ENCODE data around the gene CYP2F1. TPM values are rescaled to one million over a fixed set of nuclear protein-coding genes. Genes with fewer than 3 reads are reported as not detected.

The CYP2F1 gene
- total and polyA plus RNA-seq, 5 donors = not detected

GRCh38 chr19:41156207-41156606, 42.0 kb downstream of the CYP2F1 start:
- no peaks in the 10 kb centered on the region for H3K9me3 ChIP-seq (ENCODE audit: control insufficient read depth, low read length)
- 79% methylated on average over 2 of the region's 2 CpGs for WGBS
- no peaks in the 10 kb centered on the region for H3K27me3 ChIP-seq (ENCODE audit: control insufficient read depth, insufficient read depth)
- no peaks in the 10 kb centered on the region for H3K4me1 ChIP-seq (ENCODE audit: control insufficient read depth, insufficient read depth, low read length)
- intact Hi-C loops (cut with DNase I) = no loop called here
- H3K27ac ChIP-seq (ENCODE audit: low read length) = no peak overlapping the region
- no peak overlapping the region for H3K4me3 ChIP-seq (ENCODE audit: low read length)
- ATAC-seq (no peak), DNase-seq (no peak)

GRCh38 chr19:41159881-41160280, 45.6 kb downstream of the CYP2F1 start:
- Histone ChIP-seq H3K9me3 (ENCODE audit: control insufficient read depth, low read length) (no peaks in the 10 kb centered on the region), H3K4me3 (ENCODE audit: low read length) (no peak overlapping the region), H3K4me1 (ENCODE audit: control insufficient read depth, insufficient read depth, low read length) (no peaks in the 10 kb centered on the region), H3K27ac (ENCODE audit: low read length) (no peak overlapping the region), H3K27me3 (ENCODE audit: control insufficient read depth, insufficient read depth) (no peaks in the 10 kb centered on the region)
- WGBS = 73% methylated on average over 2 of the region's 2 CpGs
- ATAC-seq (no peak), DNase-seq (no peak)
- intact Hi-C loops (cut with DNase I) = no loop called here

DNA sequence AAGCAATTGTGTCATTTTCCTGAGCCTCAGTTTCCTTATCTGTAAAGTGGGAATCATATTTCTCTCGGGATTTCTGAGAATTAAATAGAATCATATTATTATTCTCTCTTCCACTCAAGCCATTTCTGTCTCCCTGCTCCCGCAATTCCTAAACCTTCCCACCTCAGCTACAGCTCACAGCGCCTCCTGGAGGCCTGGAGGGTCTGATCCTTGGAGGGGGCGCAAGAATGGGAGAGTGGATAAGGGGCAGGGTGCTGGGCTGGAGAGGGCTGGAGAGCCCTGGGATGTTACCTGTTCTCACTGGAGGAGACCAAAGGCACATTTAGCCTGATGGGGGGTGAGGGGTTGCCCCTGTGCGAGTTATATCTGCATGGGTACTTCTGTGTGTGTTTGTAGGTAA, 47.7 kb downstream of the CYP2F1 start:
- Histone ChIP-seq H3K4me3 (ENCODE audit: low read length) (no peak overlapping the region), H3K27ac (ENCODE audit: low read length) (no peak overlapping the region), H3K27me3 (ENCODE audit: control insufficient read depth, insufficient read depth) (no peaks in the 10 kb centered on the region), H3K4me1 (ENCODE audit: control insufficient read depth, insufficient read depth, low read length) (no peaks in the 10 kb centered on the region), H3K9me3 (ENCODE audit: control insufficient read depth, low read length) (no peaks in the 10 kb centered on the region)
- no peak for DNase-seq
- intact Hi-C loops (cut with DNase I) = no loop called here
- WGBS = 93% methylated on average over 5 of the region's 5 CpGs
- no peak for ATAC-seq

GRCh38 chr19:41166944-41167804, 52.9 kb downstream of the CYP2F1 start:
- intact Hi-C loops (cut with DNase I) = no loop called here
- H3K4me3 ChIP-seq (ENCODE audit: low read length) = no peak overlapping the region
- no peak overlapping the region for H3K27ac ChIP-seq (ENCODE audit: low read length)
- H3K4me1 ChIP-seq (ENCODE audit: control insufficient read depth, insufficient read depth, low read length) = no peaks in the 10 kb centered on the region
- no peaks in the 10 kb centered on the region for H3K9me3 ChIP-seq (ENCODE audit: control insufficient read depth, low read length)
- 86% methylated on average over 14 of the region's 14 CpGs for WGBS
- ATAC-seq (no peak), DNase-seq (no peak)
- no peaks in the 10 kb centered on the region for H3K27me3 ChIP-seq (ENCODE audit: control insufficient read depth, insufficient read depth)

GRCh38 chr19:41172297-41173164, 58.3 kb downstream of the CYP2F1 start:
- no peaks in the 10 kb centered on the region for H3K27me3 ChIP-seq (ENCODE audit: control insufficient read depth, insufficient read depth)
- no peak overlapping the region for H3K27ac ChIP-seq (ENCODE audit: low read length)
- no peak overlapping the region for H3K4me3 ChIP-seq (ENCODE audit: low read length)
- WGBS = 63% methylated on average over 6 of the region's 6 CpGs
- no peak for ATAC-seq
- intact Hi-C loops (cut with DNase I) = no loop called here
- H3K9me3 ChIP-seq (ENCODE audit: control insufficient read depth, low read length) = no peaks in the 10 kb centered on the region
- H3K4me1 ChIP-seq (ENCODE audit: control insufficient read depth, insufficient read depth, low read length) = no peaks in the 10 kb centered on the region
- no peak for DNase-seq

- DNase-seq (no peak), ATAC-seq (no peak)
- Histone ChIP-seq H3K27ac (ENCODE audit: low read length) (no peak overlapping the region), H3K27me3 (ENCODE audit: control insufficient read depth, insufficient read depth) (no peaks in the 10 kb centered on the region), H3K4me1 (ENCODE audit: control insufficient read depth, insufficient read depth, low read length) (no peaks in the 10 kb centered on the region), H3K9me3 (ENCODE audit: control insufficient read depth, low read length) (no peaks in the 10 kb centered on the region), H3K4me3 (ENCODE audit: low read length) (no peak overlapping the region)
- intact Hi-C loops (cut with DNase I) = no loop called here
- WGBS = 85% methylated on average over 15 of the region's 15 CpGs
These were observed 60.2 kb downstream of the CYP2F1 start for GRCh38 chr19:41174297-41174928.

GRCh38 chr19:41175801-41176777, 61.9 kb downstream of the CYP2F1 start:
- DNase-seq = peak; percentile 28 to 77 (median 72)
- H3K4me3 ChIP-seq (ENCODE audit: low read length) = no peak overlapping the region
- intact Hi-C loops (cut with DNase I) = no loop called here

More at GRCh38 chr19:41175801-41176777, 61.9 kb downstream of the CYP2F1 start:
- 30% methylated on average over 14 of the region's 14 CpGs for WGBS
- Histone ChIP-seq H3K9me3 (ENCODE audit: control insufficient read depth, low read length) (no peaks in the 10 kb centered on the region), H3K27me3 (ENCODE audit: control insufficient read depth, insufficient read depth) (no peaks in the 10 kb centered on the region), H3K27ac (ENCODE audit: low read length) (no peak overlapping the region), H3K4me1 (ENCODE audit: control insufficient read depth, insufficient read depth, low read length) (no peaks in the 10 kb centered on the region)
- ATAC-seq = peak; percentile 78 to 85

Other genes with a start within 250 kb of the CYP2F1 start
- gene CYP2A7, start 232.2 kb upstream of the CYP2F1 start, total RNA-seq = not detected
- gene CYP2A7, start 232.2 kb upstream of the CYP2F1 start, polyA plus RNA-seq = not detected
- not detected for gene CYP2B6, start 123.2 kb upstream of the CYP2F1 start, total RNA-seq
- gene CYP2B6, start 123.2 kb upstream of the CYP2F1 start, polyA plus RNA-seq = not detected
- not detected for gene CYP2A13, start 26.0 kb upstream of the CYP2F1 start, total RNA-seq
- gene CYP2A13, start 26.0 kb upstream of the CYP2F1 start, polyA plus RNA-seq = not detected
- 1 to 10 TPM; 1.1 to 1.7 (median 1.2) TPM for gene CYP2S1, start 78.8 kb downstream of the CYP2F1 start, total RNA-seq
- 0.14 TPM for gene CYP2S1, start 78.8 kb downstream of the CYP2F1 start, polyA plus RNA-seq
- 10 to 100 TPM; 30.2 to 43.6 (median 38.5) TPM for gene AXL, start 104.8 kb downstream of the CYP2F1 start, total RNA-seq
- gene AXL, start 104.8 kb downstream of the CYP2F1 start, polyA plus RNA-seq = 12.3 TPM
- gene HNRNPUL1, start 149.9 kb downstream of the CYP2F1 start, total RNA-seq = 100 to 1,000 TPM; 134 to 152 (median 141) TPM
- gene HNRNPUL1, start 149.9 kb downstream of the CYP2F1 start, polyA plus RNA-seq = 89.4 TPM
- gene CCDC97, start 195.7 kb downstream of the CYP2F1 start, total RNA-seq = 10 to 100 TPM; 17.9 to 22.2 (median 18.9) TPM
- 12.2 TPM for gene CCDC97, start 195.7 kb downstream of the CYP2F1 start, polyA plus RNA-seq
- gene TGFB1, start 239.5 kb downstream of the CYP2F1 start, total RNA-seq = 10 to 100 TPM; 27.0 to 39.3 (median 33.3) TPM
- 23.9 TPM for gene TGFB1, start 239.5 kb downstream of the CYP2F1 start, polyA plus RNA-seq
- gene B9D2, start 249.7 kb downstream of the CYP2F1 start, total RNA-seq = 1 to 10 TPM; 3.3 to 3.8 (median 3.5) TPM
- 5.1 TPM for gene B9D2, start 249.7 kb downstream of the CYP2F1 start, polyA plus RNA-seq